SK-N-SH treated with all-trans-retinoic acid at 6 μM for 48 hours (cell line): ENCODE data around the gene ARL5A.

ENCODE experiments used
- POU6F1 ChIP-seq: fragments of 250-450 bp; sonication (Bioruptor Pico); IDR thresholded peaks from 2 replicates; pipeline ENCODE4 v1.8.0; 2021; ENCODE audit warnings: low read depth, mild to moderate bottlenecking, moderate library complexity, borderline replicate concordance
- RARB ChIP-seq: fragments of 250-450 bp; sonication (Bioruptor Pico); IDR thresholded peaks from 2 replicates; pipeline ENCODE4 v1.8.0; 2021; ENCODE audit warnings: mild to moderate bottlenecking, moderate library complexity
- TCF4 ChIP-seq: fragments of 250-450 bp; sonication (Bioruptor Pico); IDR thresholded peaks from 2 replicates; pipeline ENCODE4 v1.8.0; 2021; ENCODE audit warnings: mild to moderate bottlenecking, moderate library complexity, borderline replicate concordance
- TSHZ2 ChIP-seq: fragments of 250-450 bp; sonication (Bioruptor Pico); IDR thresholded peaks from 2 replicates; pipeline ENCODE4 v1.5.0; 2020; ENCODE audit warnings: mild to moderate bottlenecking, moderate library complexity

GRCh38 chr2:151769606-151770005 is 58.6 kb downstream of the ARL5A start:
- no peak for TF ChIP-seq TSHZ2
- no peak for TF ChIP-seq POU6F1 (CRISPR knock-in tag)
- no peak for TF ChIP-seq RARB (CRISPR knock-in tag)
- no peak for TF ChIP-seq TCF4 (CRISPR knock-in tag)
